HepG2 (cell line): ENCODE results near the gene RASL10B. TPM values are rescaled to one million over a fixed set of nuclear protein-coding genes. Genes with fewer than 3 reads are reported as not detected.

Experiments used
- DPF2 ChIP-seq: sonication (generic); formaldehyde crosslinking; IDR thresholded peaks from 2 replicates; pipeline ENCODE4 v1.4.0; 2020; ENCODE audit warnings: mild to moderate bottlenecking, low read depth, missing genetic modification reagents, borderline replicate concordance
- GABPA ChIP-seq, 2 experiments: IDR thresholded peaks; 2 replicates each; pipeline ENCODE4 v1.6.1; 2011 to 2016; ENCODE audit warnings: low read depth in 2 of 2, low read length in 1 of 2, missing biosample characterization in 1 of 2, missing genetic modification characterization in 1 of 2
- GABPB1 ChIP-seq: IDR thresholded peaks from 2 replicates; pipeline ENCODE4 v1.6.1; 2016; ENCODE audit warnings: mild to moderate bottlenecking, missing genetic modification reagents, moderate library complexity, missing compliant biosample characterization
- HNF4A ChIP-seq: sonication (generic); formaldehyde crosslinking; IDR thresholded peaks from 2 replicates; pipeline ENCODE4 v1.4.0; 2020; ENCODE audit warnings: missing genetic modification reagents
- HOXA3 ChIP-seq: sonication (generic); formaldehyde crosslinking; IDR thresholded peaks from 2 replicates; pipeline ENCODE4 v1.5.0; 2020; ENCODE audit warnings: missing genetic modification reagents
- MAF1 ChIP-seq: sonication (generic); formaldehyde crosslinking; IDR thresholded peaks from 2 replicates; pipeline ENCODE4 v1.5.0; 2020; ENCODE audit warnings: missing genetic modification reagents, borderline replicate concordance
- MED13 ChIP-seq: sonication (generic); formaldehyde crosslinking; IDR thresholded peaks from 2 replicates; pipeline ENCODE4 v1.5.0; 2020; ENCODE audit warnings: missing genetic modification reagents
- NFYC ChIP-seq: IDR thresholded peaks from 2 replicates; pipeline ENCODE4 v1.6.1; 2016; ENCODE audit warnings: missing genetic modification reagents, missing compliant biosample characterization
- SPEN ChIP-seq: sonication (generic); formaldehyde crosslinking; IDR thresholded peaks from 2 replicates; pipeline ENCODE4 v1.5.1; 2020; ENCODE audit warnings: low read depth, mild to moderate bottlenecking, missing genetic modification reagents
- TCF7 ChIP-seq: sonication (generic); IDR thresholded peaks from 2 replicates; pipeline ENCODE4 v1.6.1; 2016; ENCODE audit warnings: antibody characterized with exemption, low read depth
- WIZ ChIP-seq: sonication (generic); formaldehyde crosslinking; IDR thresholded peaks from 2 replicates; pipeline ENCODE4 v1.5.1; 2020; ENCODE audit warnings: mild to moderate bottlenecking, missing genetic modification reagents
- ZMYM3 ChIP-seq: sonication (generic); formaldehyde crosslinking; IDR thresholded peaks from 2 replicates; pipeline ENCODE4 v1.5.1; 2020; ENCODE audit warnings: mild to moderate bottlenecking, missing genetic modification reagents
- ZNF17 ChIP-seq: sonication (generic); formaldehyde crosslinking; IDR thresholded peaks from 2 replicates; pipeline ENCODE4 v1.5.0; 2020; ENCODE audit warnings: mild to moderate bottlenecking, missing genetic modification reagents
- ZNF292 ChIP-seq: sonication (generic); formaldehyde crosslinking; IDR thresholded peaks from 2 replicates; pipeline ENCODE4 v1.8.1; 2022; ENCODE audit warnings: mild to moderate bottlenecking, low read depth, missing genetic modification reagents, borderline replicate concordance
- ZNF441 ChIP-seq: sonication (generic); formaldehyde crosslinking; IDR thresholded peaks from 2 replicates; pipeline ENCODE4 v1.7.0; 2021; ENCODE audit warnings: missing genetic modification reagents, borderline replicate concordance
- ZNF468 ChIP-seq: sonication (generic); formaldehyde crosslinking; IDR thresholded peaks from 2 replicates; pipeline ENCODE4 v1.8.0; 2022; ENCODE audit warnings: mild to moderate bottlenecking, moderate library complexity, missing genetic modification reagents
- ZNF644 ChIP-seq: IDR thresholded peaks from 2 replicates; pipeline ENCODE4 v1.6.1; 2016; ENCODE audit warnings: low read depth
- ZNF788 ChIP-seq: sonication (generic); formaldehyde crosslinking; IDR thresholded peaks from 2 replicates; pipeline ENCODE4 v1.5.0; 2020; ENCODE audit warnings: mild to moderate bottlenecking, missing genetic modification reagents, borderline replicate concordance
- polyA plus RNA-seq, 8 experiments: library from polyadenylated mRNA; depleted of rRNA in 3 of 8; stranded (reverse) in 7 of 8; unstranded in 1 of 8; fragments of >200 nt; fragmentation: Illumina TruSeq in 4 of 8; extraction: Trizol in 4 of 8; gene quantifications; 2 replicates each; pipeline versions ENCODE4 v1.2.1 to v1.2.3, GENCODE V29; 2011 to 2016; ENCODE audit warnings: low read depth in 4 of 8, missing spikeins in 1 of 8, mixed read lengths in 1 of 8; ENCODE audit not compliant: insufficient read depth in 1 of 8
- total RNA-seq, 5 experiments: library from RNA; depleted of rRNA; stranded (reverse); fragments of >200 nt; fragmentation: Illumina TruSeq; extraction: Trizol; gene quantifications; 2 replicates each; pipeline ENCODE4 v1.2.3, GENCODE V29; 2016; ENCODE audit warnings: low read depth in 1 of 5
- TF ChIP-seq, protein P1 (sequence below): sonication (generic); formaldehyde crosslinking; IDR thresholded peaks from 2 replicates; pipeline ENCODE4 v1.5.0; 2020; ENCODE audit warnings: mild to moderate bottlenecking, missing genetic modification reagents, borderline replicate concordance
- TF ChIP-seq, protein P2 (sequence below): sonication (generic); formaldehyde crosslinking; IDR thresholded peaks from 2 replicates; pipeline ENCODE4 v1.4.0; 2020; ENCODE audit warnings: missing genetic modification reagents
- TF ChIP-seq, protein P3 (sequence below): sonication (generic); formaldehyde crosslinking; IDR thresholded peaks from 2 replicates; pipeline ENCODE4 v1.8.1; 2022; ENCODE audit warnings: low read depth, mild to moderate bottlenecking, missing genetic modification reagents

The RASL10B gene
- total and polyA plus RNA-seq, 2 of the 13 experiments (the other 11 are each of a cell fraction or from before 2014, with no cell fraction given): 8.8 to 11.0 TPM

DNA sequence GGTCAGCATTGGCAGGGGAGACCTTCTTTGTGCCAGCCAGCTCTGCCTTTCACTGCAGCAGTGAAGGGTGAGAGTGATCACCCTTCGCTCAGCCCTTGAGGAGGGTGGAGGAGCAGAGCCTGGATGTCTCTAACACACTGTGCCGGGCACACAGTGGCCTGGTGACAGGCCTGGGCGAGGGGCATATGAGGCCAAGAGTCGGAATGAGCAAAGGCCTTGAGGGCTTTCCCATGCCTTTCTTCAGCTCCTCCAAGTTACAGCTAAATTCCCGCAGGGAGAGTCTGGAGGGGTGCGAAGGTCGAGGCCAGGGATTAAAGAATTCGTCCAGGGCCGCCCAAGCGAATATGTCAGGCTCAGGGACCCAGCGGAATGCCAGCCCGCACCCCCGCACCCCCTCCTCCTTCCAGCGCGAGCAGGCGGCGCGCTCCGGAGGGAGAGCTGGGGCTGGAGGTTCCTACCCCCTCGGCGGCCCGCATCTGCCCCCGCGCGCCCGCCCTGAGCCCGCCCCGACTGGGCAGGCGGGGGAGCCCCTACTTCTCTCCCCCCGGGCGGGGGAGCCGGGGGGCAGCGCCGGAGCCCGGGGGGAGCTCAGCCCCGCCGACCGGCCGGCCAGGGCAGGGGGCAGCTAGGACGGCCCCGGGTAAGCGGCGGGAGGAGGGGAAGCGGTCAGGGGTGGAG is at the start of gene RASL10B (continued):
- TF ChIP-seq, protein P1, sequence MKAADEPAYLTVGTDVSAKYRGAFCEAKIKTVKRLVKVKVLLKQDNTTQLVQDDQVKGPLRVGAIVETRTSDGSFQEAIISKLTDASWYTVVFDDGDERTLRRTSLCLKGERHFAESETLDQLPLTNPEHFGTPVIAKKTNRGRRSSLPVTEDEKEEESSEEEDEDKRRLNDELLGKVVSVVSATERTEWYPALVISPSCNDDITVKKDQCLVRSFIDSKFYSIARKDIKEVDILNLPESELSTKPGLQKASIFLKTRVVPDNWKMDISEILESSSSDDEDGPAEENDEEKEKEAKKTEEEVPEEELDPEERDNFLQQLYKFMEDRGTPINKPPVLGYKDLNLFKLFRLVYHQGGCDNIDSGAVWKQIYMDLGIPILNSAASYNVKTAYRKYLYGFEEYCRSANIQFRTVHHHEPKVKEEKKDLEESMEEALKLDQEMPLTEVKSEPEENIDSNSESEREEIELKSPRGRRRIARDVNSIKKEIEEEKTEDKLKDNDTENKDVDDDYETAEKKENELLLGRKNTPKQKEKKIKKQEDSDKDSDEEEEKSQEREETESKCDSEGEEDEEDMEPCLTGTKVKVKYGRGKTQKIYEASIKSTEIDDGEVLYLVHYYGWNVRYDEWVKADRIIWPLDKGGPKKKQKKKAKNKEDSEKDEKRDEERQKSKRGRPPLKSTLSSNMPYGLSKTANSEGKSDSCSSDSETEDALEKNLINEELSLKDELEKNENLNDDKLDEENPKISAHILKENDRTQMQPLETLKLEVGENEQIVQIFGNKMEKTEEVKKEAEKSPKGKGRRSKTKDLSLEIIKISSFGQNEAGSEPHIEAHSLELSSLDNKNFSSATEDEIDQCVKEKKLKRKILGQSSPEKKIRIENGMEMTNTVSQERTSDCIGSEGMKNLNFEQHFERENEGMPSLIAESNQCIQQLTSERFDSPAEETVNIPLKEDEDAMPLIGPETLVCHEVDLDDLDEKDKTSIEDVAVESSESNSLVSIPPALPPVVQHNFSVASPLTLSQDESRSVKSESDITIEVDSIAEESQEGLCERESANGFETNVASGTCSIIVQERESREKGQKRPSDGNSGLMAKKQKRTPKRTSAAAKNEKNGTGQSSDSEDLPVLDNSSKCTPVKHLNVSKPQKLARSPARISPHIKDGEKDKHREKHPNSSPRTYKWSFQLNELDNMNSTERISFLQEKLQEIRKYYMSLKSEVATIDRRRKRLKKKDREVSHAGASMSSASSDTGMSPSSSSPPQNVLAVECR (CRISPR knock-in tag): peak; percentile 60; the same call in 1 of the 2 replicates
- TF ChIP-seq ZNF292: peak; percentile 37; the same call in 1 of the 2 replicates
- TF ChIP-seq, protein P2, sequence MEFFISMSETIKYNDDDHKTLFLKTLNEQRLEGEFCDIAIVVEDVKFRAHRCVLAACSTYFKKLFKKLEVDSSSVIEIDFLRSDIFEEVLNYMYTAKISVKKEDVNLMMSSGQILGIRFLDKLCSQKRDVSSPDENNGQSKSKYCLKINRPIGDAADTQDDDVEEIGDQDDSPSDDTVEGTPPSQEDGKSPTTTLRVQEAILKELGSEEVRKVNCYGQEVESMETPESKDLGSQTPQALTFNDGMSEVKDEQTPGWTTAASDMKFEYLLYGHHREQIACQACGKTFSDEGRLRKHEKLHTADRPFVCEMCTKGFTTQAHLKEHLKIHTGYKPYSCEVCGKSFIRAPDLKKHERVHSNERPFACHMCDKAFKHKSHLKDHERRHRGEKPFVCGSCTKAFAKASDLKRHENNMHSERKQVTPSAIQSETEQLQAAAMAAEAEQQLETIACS (CRISPR knock-in tag): peak; percentile 46; the same call in 1 of the 2 replicates
- no peak for TF ChIP-seq ZNF468 (CRISPR knock-in tag)
- peak; percentile 59 for TF ChIP-seq ZNF788 (CRISPR knock-in tag)
- peak; percentile 24; the same call in 1 of the 2 replicates for TF ChIP-seq HOXA3 (CRISPR knock-in tag)
- peak; percentile 54 for TF ChIP-seq HNF4A
- no peak for TF ChIP-seq WIZ (CRISPR knock-in tag)
- TF ChIP-seq ZNF441 (CRISPR knock-in tag): 0 out of 2 replicates have a peak, but pooled peaks have one; percentile 38
- no peak for TF ChIP-seq SPEN (CRISPR knock-in tag)
- TF ChIP-seq NFYC: no peak
- no peak for TF ChIP-seq DPF2 (CRISPR knock-in tag)
- no peak for TF ChIP-seq ZNF17 (CRISPR knock-in tag)
- peak; percentile 81 for TF ChIP-seq ZMYM3
- TF ChIP-seq, protein P3, sequence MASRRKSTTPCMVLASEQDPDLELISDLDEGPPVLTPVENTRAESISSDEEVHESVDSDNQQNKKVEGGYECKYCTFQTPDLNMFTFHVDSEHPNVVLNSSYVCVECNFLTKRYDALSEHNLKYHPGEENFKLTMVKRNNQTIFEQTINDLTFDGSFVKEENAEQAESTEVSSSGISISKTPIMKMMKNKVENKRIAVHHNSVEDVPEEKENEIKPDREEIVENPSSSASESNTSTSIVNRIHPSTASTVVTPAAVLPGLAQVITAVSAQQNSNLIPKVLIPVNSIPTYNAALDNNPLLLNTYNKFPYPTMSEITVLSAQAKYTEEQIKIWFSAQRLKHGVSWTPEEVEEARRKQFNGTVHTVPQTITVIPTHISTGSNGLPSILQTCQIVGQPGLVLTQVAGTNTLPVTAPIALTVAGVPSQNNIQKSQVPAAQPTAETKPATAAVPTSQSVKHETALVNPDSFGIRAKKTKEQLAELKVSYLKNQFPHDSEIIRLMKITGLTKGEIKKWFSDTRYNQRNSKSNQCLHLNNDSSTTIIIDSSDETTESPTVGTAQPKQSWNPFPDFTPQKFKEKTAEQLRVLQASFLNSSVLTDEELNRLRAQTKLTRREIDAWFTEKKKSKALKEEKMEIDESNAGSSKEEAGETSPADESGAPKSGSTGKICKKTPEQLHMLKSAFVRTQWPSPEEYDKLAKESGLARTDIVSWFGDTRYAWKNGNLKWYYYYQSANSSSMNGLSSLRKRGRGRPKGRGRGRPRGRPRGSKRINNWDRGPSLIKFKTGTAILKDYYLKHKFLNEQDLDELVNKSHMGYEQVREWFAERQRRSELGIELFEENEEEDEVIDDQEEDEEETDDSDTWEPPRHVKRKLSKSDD (CRISPR knock-in tag): peak; percentile 23; the same call in 1 of the 2 replicates
- TF ChIP-seq MAF1 (CRISPR knock-in tag): no peak
- no peak for TF ChIP-seq GABPA (IDR thresholded peaks at IDR 0.05; ENCODE audit: low read depth, low read length)
- no peak for TF ChIP-seq GABPA (CRISPR knock-in tag; IDR thresholded peaks at IDR 0.05; ENCODE audit: low read depth)
- TF ChIP-seq GABPB1 (CRISPR knock-in tag): peak; percentile 52
- TF ChIP-seq TCF7: no peak
- no peak for TF ChIP-seq ZNF644 (CRISPR knock-in tag)
- TF ChIP-seq MED13 (CRISPR knock-in tag): no peak
